Measurements from ENCODE around the gene ITPR3.
A peak's percentile ranks its signal among the peaks of the same experiment; 100 is the strongest.

Gene ITPR3

DNA sequence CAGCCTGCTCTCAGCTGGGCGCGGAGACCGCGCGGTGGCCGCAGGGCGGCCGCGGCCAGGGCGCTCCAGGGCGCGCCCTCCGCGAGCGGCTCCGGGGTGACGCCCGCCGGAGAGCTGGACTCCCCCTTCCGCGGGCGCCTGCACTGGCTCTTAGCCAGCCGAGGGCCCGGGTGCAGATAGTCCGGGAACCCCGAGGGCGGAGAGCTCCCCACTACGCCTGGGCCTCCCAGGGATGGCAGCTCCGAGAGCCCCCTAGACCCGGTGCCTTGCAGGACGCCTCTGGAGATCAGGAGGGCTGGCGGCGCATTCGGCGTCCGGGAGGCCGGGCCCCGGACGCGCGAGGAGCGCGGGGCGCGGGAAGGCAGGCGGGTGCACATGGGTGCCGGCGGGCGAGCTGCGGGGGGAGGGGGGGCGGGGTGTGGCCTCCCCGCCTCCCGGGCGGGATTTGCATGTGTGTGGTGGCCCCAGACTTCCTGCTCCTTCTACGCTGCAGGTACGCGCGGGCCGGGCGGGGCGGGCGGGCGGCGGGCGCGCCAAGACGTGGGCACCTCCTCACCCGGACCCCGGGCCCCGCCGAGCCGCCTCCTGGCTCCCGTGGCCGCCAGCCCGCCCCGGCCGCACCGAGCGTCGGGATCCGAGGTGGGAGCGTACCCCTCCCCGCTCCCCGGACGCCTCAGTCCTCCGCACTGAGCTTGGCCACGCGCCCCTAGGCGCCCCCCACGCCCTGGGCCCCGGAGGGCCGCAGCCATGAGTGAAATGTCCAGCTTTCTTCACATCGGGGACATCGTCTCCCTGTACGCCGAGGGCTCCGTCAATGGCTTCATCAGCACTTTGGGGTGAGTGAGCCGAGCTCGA is at the start of gene ITPR3:
TSS of gene ITPR3 (plus strand) at position 467 of the 855 bp plus-strand sequence. CDS start at position 748, 281 bp downstream.
- Histone ChIP-seq H3K9me3 (ENCODE audit: control insufficient read depth in 2 of 2, low read length in 2 of 2) (no peaks in the 10 kb centered on the region), H3K9ac (ENCODE audit: low read depth in 1 of 2, low read length in 2 of 2) (peak within 1 kb of the TSS; percentile 94 to 99), H3K4me3 (ENCODE audit: low read length in 2 of 2) (peak within 1 kb of the TSS; percentile 81 to 87), H3K27me3 (ENCODE audit: control insufficient read depth in 2 of 2, insufficient read depth in 2 of 2, low read length in 2 of 2) (no peaks in the 10 kb centered on the region), H3K27ac (ENCODE audit: low read depth in 2 of 2, low read length in 2 of 2) (peak within 1 kb of the TSS; percentile 97 to 99), H3K36me3 (ENCODE audit: control insufficient read depth in 2 of 2, insufficient read depth in 2 of 2, low read length in 2 of 2) (peaks cover 2 to 3% of the 10 kb centered on the region in 2 donors), H3K4me1 (ENCODE audit: control insufficient read depth in 2 of 2, insufficient read depth in 2 of 2, low read length in 2 of 2) (peaks cover 47 to 51% of the 10 kb centered on the region in 2 donors)

DNA sequence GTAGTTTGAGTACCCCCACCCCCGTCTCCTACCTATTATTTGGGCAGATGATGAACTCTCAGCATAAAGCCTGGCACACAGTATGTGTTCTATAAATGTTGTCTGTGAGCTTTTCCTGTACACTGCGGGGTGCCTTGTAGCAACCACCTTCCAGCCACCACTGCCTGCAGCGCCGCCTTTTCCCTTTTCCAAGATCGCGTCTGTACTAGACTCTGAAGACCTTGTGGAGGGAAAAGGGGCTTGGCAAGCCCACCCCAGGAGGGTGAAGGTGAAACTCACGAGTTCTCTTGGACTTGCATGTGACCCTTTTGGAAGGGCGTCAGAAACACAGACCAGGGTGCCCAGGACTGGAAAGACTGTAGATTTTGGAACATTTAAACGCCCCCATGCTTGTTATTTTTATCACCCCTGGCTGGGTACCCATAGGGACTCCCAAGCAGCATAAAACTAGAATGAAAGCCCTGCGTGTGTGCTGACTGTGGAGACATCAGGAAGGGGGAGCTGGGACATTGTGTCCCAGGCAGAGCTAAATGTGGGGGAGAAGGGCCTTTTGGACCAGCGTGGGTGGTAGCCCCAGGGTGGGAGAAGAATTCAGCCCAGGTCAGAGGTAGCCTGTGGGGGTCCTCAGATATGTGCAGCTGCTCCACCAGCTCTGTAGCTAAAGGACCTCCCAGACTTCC is 49.3 kb upstream of the ITPR3 start:
- Histone ChIP-seq H3K9ac (ENCODE audit: low read depth in 1 of 2, low read length in 2 of 2) (peak overlapping the region; percentile 72 to 81), H3K27ac (ENCODE audit: low read depth in 2 of 2, low read length in 2 of 2) (peak overlapping the region; percentile 85 to 95), H3K4me1 (ENCODE audit: control insufficient read depth in 2 of 2, insufficient read depth in 2 of 2, low read length in 2 of 2) (peaks cover 12 to 13% of the 10 kb centered on the region in 2 donors), H3K36me3 (ENCODE audit: control insufficient read depth in 2 of 2, insufficient read depth in 2 of 2, low read length in 2 of 2) (peaks cover 21 to 31% of the 10 kb centered on the region in 2 donors), H3K9me3 (ENCODE audit: control insufficient read depth in 2 of 2, low read length in 2 of 2) (no peaks in the 10 kb centered on the region), H3K4me3 (ENCODE audit: low read length in 2 of 2) (peak overlapping the region; percentile 66 to 88), H3K27me3 (ENCODE audit: control insufficient read depth in 2 of 2, insufficient read depth in 2 of 2, low read length in 2 of 2) (no peaks in the 10 kb centered on the region)

DNA sequence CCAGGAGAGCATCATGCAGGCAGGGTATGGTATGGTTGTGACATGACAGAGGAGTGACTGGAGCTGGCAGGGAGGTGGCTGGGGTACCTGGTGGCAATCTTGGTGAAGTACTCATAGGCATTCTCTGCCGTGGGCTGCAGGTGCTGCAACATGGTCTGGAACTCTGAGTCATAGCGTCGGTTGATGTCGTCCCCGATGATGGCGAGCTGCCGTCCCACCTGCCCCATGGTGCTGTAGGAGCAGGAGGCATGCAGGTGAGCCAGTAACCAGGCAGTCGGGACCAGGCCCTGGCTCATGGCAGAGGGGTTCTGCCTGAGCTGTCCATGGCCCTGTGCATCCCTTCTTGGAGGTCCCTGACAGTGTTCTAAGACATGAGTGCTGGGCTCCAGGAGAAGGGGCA is 45.9 kb upstream of the ITPR3 start:
- Histone ChIP-seq H3K9ac (ENCODE audit: low read depth in 1 of 2, low read length in 2 of 2) (no peak overlapping the region), H3K27ac (ENCODE audit: low read depth in 2 of 2, low read length in 2 of 2) (no peak overlapping the region), H3K4me3 (ENCODE audit: low read length in 2 of 2) (no peak overlapping the region), H3K4me1 (ENCODE audit: control insufficient read depth in 2 of 2, insufficient read depth in 2 of 2, low read length in 2 of 2) (peaks cover 31 to 32% of the 10 kb centered on the region in 2 donors), H3K36me3 (ENCODE audit: control insufficient read depth in 2 of 2, insufficient read depth in 2 of 2, low read length in 2 of 2) (peaks cover 21 to 31% of the 10 kb centered on the region in 2 donors), H3K9me3 (ENCODE audit: control insufficient read depth in 2 of 2, low read length in 2 of 2) (no peaks in the 10 kb centered on the region), H3K27me3 (ENCODE audit: control insufficient read depth in 2 of 2, insufficient read depth in 2 of 2, low read length in 2 of 2) (no peaks in the 10 kb centered on the region)

DNA sequence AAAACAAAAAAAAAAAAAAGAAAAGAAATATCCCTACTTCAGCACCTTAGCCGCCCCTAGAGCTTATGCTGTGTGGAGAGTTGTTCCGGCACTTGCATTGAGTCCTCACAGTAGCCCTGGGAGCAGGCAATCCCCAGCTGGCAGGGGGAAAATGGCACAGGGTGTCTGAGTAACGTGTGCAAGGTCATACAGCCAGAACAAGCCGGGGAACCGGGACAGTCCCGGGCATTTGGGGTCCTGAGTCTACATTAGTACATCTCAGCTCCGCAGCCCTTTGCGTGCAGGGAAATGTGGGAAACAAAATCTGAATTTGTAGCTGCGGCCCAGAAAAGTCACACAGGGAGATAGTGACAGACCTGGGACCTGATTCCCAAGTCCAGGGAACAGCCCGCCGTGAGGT is 44.5 kb upstream of the ITPR3 start:
- peak overlapping the region; percentile 95 to 96 for H3K27ac ChIP-seq (ENCODE audit: low read depth in 2 of 2, low read length in 2 of 2)
- peaks cover 21 to 31% of the 10 kb centered on the region in 2 donors for H3K36me3 ChIP-seq (ENCODE audit: control insufficient read depth in 2 of 2, insufficient read depth in 2 of 2, low read length in 2 of 2)
- no peaks in the 10 kb centered on the region for H3K9me3 ChIP-seq (ENCODE audit: control insufficient read depth in 2 of 2, low read length in 2 of 2)
- H3K4me1 ChIP-seq (ENCODE audit: control insufficient read depth in 2 of 2, insufficient read depth in 2 of 2, low read length in 2 of 2): peaks cover 24% of the 10 kb centered on the region in 2 donors
- H3K27me3 ChIP-seq (ENCODE audit: control insufficient read depth in 2 of 2, insufficient read depth in 2 of 2, low read length in 2 of 2): no peaks in the 10 kb centered on the region
- H3K9ac ChIP-seq (ENCODE audit: low read depth in 1 of 2, low read length in 2 of 2): peak overlapping the region; percentile 34 to 97
- H3K4me3 ChIP-seq (ENCODE audit: low read length in 2 of 2): peak overlapping the region; percentile 39 to 57

DNA sequence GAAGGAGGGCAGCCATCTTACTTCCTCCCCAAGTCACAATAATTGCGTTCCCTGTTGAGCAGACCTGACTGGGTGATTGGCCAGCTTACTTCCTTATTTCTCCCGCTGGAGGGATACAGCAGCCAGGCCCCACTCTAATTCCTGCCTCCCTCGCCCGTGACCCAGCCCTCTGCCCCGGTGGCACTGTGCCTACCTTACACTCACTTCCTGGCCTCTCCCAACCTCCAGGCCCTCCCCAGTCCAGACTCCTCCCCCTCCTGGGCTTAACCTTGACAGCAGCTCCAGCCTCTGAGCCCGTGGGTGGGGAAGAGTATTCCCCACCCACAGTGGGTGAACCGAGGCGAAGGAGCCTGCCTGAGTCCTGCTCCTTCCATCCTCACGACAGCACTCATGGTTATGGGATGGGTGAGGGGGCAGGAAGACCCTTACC is 44.0 kb upstream of the ITPR3 start:
- Histone ChIP-seq H3K27ac (ENCODE audit: low read depth in 2 of 2, low read length in 2 of 2) (peak overlapping the region; percentile 95 to 96), H3K4me1 (ENCODE audit: control insufficient read depth in 2 of 2, insufficient read depth in 2 of 2, low read length in 2 of 2) (peaks cover 21 to 23% of the 10 kb centered on the region in 2 donors), H3K27me3 (ENCODE audit: control insufficient read depth in 2 of 2, insufficient read depth in 2 of 2, low read length in 2 of 2) (no peaks in the 10 kb centered on the region), H3K36me3 (ENCODE audit: control insufficient read depth in 2 of 2, insufficient read depth in 2 of 2, low read length in 2 of 2) (peaks cover 21 to 31% of the 10 kb centered on the region in 2 donors), H3K9me3 (ENCODE audit: control insufficient read depth in 2 of 2, low read length in 2 of 2) (no peaks in the 10 kb centered on the region), H3K4me3 (ENCODE audit: low read length in 2 of 2) (peak overlapping the region; percentile 88), H3K9ac (ENCODE audit: low read depth in 1 of 2, low read length in 2 of 2) (peak overlapping the region; percentile 68 to 97)

DNA sequence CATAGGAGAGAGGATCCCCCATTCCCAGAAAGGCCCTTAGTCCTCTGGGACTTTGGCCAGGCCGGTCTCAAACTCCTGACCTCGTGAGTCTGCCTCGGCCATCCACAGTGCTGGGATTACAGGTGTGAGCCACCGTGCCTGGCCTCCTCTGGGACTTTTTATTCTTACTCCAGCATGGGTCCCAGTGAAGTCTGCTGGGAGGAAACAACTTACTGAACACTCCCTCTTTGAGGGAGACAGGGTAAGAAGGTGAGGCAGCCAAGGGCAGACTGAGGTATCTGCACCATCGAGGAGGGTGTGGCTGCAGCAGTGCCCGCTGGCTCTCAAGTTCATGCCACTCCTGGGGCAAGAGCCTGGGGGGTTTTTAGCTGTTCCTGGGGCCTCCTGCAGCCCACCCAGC is 43.4 kb upstream of the ITPR3 start:
- H3K4me3 ChIP-seq (ENCODE audit: low read length in 2 of 2): peak overlapping the region; percentile 88
- H3K9me3 ChIP-seq (ENCODE audit: control insufficient read depth in 2 of 2, low read length in 2 of 2): no peaks in the 10 kb centered on the region
- H3K27me3 ChIP-seq (ENCODE audit: control insufficient read depth in 2 of 2, insufficient read depth in 2 of 2, low read length in 2 of 2): no peaks in the 10 kb centered on the region
- H3K36me3 ChIP-seq (ENCODE audit: control insufficient read depth in 2 of 2, insufficient read depth in 2 of 2, low read length in 2 of 2): peaks cover 21 to 28% of the 10 kb centered on the region in 2 donors
- peak overlapping the region; percentile 95 to 96 for H3K27ac ChIP-seq (ENCODE audit: low read depth in 2 of 2, low read length in 2 of 2)
- H3K9ac ChIP-seq (ENCODE audit: low read depth in 1 of 2, low read length in 2 of 2): peak overlapping the region; percentile 97
- H3K4me1 ChIP-seq (ENCODE audit: control insufficient read depth in 2 of 2, insufficient read depth in 2 of 2, low read length in 2 of 2): peaks cover 21 to 23% of the 10 kb centered on the region in 2 donors

DNA sequence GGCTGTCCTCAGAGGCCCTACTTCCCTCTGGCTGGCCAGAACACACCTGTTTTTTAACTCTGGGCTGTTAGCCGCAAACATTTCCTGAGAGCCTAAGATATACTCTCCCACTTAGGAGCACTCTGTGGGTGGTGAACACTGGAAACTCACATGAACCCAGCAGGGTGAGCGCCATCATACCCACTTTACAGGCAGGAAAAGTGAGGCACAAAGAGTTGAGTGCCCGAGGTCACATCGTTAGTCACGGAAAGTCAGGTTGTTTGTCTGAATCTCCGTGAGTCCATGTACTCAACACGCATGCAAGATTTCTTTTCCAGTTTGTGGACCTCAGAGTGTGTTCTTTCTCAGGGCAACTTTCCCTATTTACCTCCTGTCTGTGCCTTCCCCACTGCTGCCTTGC is 43.0 kb upstream of the ITPR3 start:
- peak overlapping the region; percentile 88 for H3K4me3 ChIP-seq (ENCODE audit: low read length in 2 of 2)
- H3K27me3 ChIP-seq (ENCODE audit: control insufficient read depth in 2 of 2, insufficient read depth in 2 of 2, low read length in 2 of 2): no peaks in the 10 kb centered on the region
- H3K36me3 ChIP-seq (ENCODE audit: control insufficient read depth in 2 of 2, insufficient read depth in 2 of 2, low read length in 2 of 2): peaks cover 21 to 28% of the 10 kb centered on the region in 2 donors
- peaks cover 21 to 23% of the 10 kb centered on the region in 2 donors for H3K4me1 ChIP-seq (ENCODE audit: control insufficient read depth in 2 of 2, insufficient read depth in 2 of 2, low read length in 2 of 2)
- peak overlapping the region; percentile 97 for H3K9ac ChIP-seq (ENCODE audit: low read depth in 1 of 2, low read length in 2 of 2)
- H3K9me3 ChIP-seq (ENCODE audit: control insufficient read depth in 2 of 2, low read length in 2 of 2): no peaks in the 10 kb centered on the region
- H3K27ac ChIP-seq (ENCODE audit: low read depth in 2 of 2, low read length in 2 of 2): peak overlapping the region; percentile 95 to 96

DNA sequence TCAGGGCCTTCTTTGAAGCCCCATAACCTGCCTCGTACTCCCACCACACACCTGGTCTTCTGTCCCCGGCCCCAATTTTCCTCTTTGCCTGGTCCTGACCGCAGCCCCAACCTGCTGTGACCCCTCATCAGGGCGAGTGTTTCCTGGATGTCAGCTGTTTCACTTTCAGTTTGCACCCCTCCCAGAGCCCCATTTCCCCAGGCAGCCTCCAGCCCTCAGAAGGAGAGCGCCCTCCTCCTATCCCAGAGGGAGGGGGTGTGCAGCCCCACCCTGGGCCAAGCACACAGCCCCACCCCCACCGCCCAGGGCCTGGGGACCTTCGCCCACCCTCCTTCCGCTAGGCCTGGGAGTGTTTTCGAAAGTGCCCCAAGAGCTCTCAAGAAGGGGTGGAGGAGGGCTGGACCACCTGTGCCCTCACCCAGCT is 42.5 kb upstream of the ITPR3 start:
- H3K36me3 ChIP-seq (ENCODE audit: control insufficient read depth in 2 of 2, insufficient read depth in 2 of 2, low read length in 2 of 2): peaks cover 21 to 28% of the 10 kb centered on the region in 2 donors
- peaks cover 21 to 23% of the 10 kb centered on the region in 2 donors for H3K4me1 ChIP-seq (ENCODE audit: control insufficient read depth in 2 of 2, insufficient read depth in 2 of 2, low read length in 2 of 2)
- peak overlapping the region; percentile 97 for H3K9ac ChIP-seq (ENCODE audit: low read depth in 1 of 2, low read length in 2 of 2)
- peak overlapping the region; percentile 88 for H3K4me3 ChIP-seq (ENCODE audit: low read length in 2 of 2)
- H3K9me3 ChIP-seq (ENCODE audit: control insufficient read depth in 2 of 2, low read length in 2 of 2): no peaks in the 10 kb centered on the region
- H3K27me3 ChIP-seq (ENCODE audit: control insufficient read depth in 2 of 2, insufficient read depth in 2 of 2, low read length in 2 of 2): no peaks in the 10 kb centered on the region
- peak overlapping the region; percentile 95 to 96 for H3K27ac ChIP-seq (ENCODE audit: low read depth in 2 of 2, low read length in 2 of 2)

DNA sequence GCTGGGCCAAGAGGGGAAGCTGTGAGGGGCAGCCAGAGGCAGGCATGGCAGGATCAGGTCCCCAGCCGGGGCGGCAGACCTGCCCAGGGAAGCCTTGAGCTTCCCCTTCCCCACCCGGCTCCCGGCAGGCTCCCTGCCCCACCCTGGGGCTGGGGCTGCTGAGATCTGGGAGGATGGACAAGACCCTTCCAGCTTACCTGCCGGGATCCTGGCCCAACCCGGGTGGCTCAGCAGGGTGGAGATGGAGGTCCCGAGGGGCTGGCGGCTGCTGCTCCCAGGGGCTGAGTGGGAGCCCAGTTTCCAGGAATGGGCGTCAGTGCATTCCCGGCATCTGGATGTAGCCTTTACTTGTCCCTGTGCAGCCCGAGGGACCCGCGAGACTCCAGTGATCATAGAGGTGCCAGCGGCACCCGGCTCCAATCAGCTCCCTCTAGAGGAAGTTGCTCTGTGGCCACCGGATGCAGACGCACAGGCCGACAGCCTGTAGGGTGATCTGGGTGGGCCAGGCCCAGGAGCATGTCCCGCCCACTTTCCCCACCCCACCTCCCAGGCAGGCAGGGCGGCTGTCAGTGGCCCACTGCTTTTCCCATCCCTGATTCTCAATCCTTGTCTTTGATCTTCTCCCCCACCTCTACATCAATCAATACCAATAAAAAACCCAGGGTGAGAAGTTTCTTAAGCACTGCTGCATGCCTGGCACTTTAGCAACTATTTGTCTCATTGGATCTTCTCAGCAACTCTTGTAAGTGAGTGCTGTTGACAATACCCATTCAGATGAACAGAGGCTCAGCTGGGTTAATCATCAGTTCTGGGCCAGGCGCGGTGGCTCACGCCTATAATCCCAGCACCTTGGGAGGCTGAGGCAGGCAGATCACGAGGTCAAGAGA is 41.1 kb upstream of the ITPR3 start, which contains the start of gene BAK1:
TSS of gene BAK1 (minus strand) at position 449 of the 887 bp plus-strand sequence. CDS start 2,672 bp downstream, outside the sequence.
- H3K27ac ChIP-seq (ENCODE audit: low read depth in 2 of 2, low read length in 2 of 2): peak within 1 kb of the TSS; percentile 95 to 96

More for the DNA sequence above, 41.1 kb upstream of the ITPR3 start, which contains the start of gene BAK1:
- Histone ChIP-seq H3K36me3 (ENCODE audit: control insufficient read depth in 2 of 2, insufficient read depth in 2 of 2, low read length in 2 of 2) (peaks cover 7 to 14% of the 10 kb centered on the region in 2 donors), H3K4me3 (ENCODE audit: low read length in 2 of 2) (peak within 1 kb of the TSS; percentile 88), H3K9ac (ENCODE audit: low read depth in 1 of 2, low read length in 2 of 2) (peak within 1 kb of the TSS; percentile 97), H3K27me3 (ENCODE audit: control insufficient read depth in 2 of 2, insufficient read depth in 2 of 2, low read length in 2 of 2) (no peaks in the 10 kb centered on the region), H3K9me3 (ENCODE audit: control insufficient read depth in 2 of 2, low read length in 2 of 2) (no peaks in the 10 kb centered on the region), H3K4me1 (ENCODE audit: control insufficient read depth in 2 of 2, insufficient read depth in 2 of 2, low read length in 2 of 2) (peaks cover 21 to 23% of the 10 kb centered on the region in 2 donors)

Measured in mucosa of rectum (tissue), 2 donors.